ENCODE data around the gene TMPRSS4. TPM values are rescaled to one million over a fixed set of nuclear protein-coding genes. Genes with fewer than 3 reads are reported as not detected.

Gene TMPRSS4
- total and polyA plus RNA-seq, 4 donors: 4.8 to 10.1 (median 8.7) TPM

- Histone ChIP-seq H3K27me3 (ENCODE audit: control insufficient read depth in 3 of 3, insufficient read depth in 3 of 3, low read length in 2 of 3) (no peaks in the 10 kb centered on the region), H3K36me3 (ENCODE audit: control insufficient read depth in 4 of 4, insufficient read depth in 4 of 4, low read length in 4 of 4) (no peaks in the 10 kb centered on the region), H3K4me3 (no peak overlapping the region), H3K9me3 (ENCODE audit: control insufficient read depth in 4 of 4, insufficient read depth in 3 of 4, low read length in 3 of 4) (peaks cover 0 to 2% (median 0%) of the 10 kb centered on the region in 4 donors), H3K27ac (ENCODE audit: low read depth in 1 of 2, low read length in 1 of 2) (no peak overlapping the region), H3K4me1 (ENCODE audit: control insufficient read depth in 5 of 5, insufficient read depth in 5 of 5, low read length in 5 of 5) (no peaks in the 10 kb centered on the region), H3K9ac (ENCODE audit: insufficient read depth in 1 of 2, low read length in 2 of 2) (no peak overlapping the region)
- ATAC-seq (ENCODE audit: insufficient read depth, low FRiP score) (no peak), DNase-seq (no peak)
- TF ChIP-seq CTCF (IDR thresholded peaks at IDR 0.05; ENCODE audit: control extremely low read depth, extremely low read depth): no peak
- WGBS, 2 donors: 73 to 88% methylated on average over 7 of the region's 7 CpGs
Observed at GRCh38 chr11:118135051-118135795, 58.3 kb downstream of the TMPRSS4 start.

- no peak for TF ChIP-seq CTCF (IDR thresholded peaks at IDR 0.05; ENCODE audit: control extremely low read depth, extremely low read depth)
- no peak for ATAC-seq (ENCODE audit: insufficient read depth, low FRiP score)
- H3K4me1 ChIP-seq (ENCODE audit: control insufficient read depth in 5 of 5, insufficient read depth in 5 of 5, low read length in 5 of 5): no peaks in the 10 kb centered on the region
- H3K36me3 ChIP-seq (ENCODE audit: control insufficient read depth in 4 of 4, insufficient read depth in 4 of 4, low read length in 4 of 4): no peaks in the 10 kb centered on the region
- peaks cover 0 to 2% (median 0%) of the 10 kb centered on the region in 4 donors for H3K9me3 ChIP-seq (ENCODE audit: control insufficient read depth in 4 of 4, insufficient read depth in 3 of 4, low read length in 3 of 4)
- 88 to 92% methylated on average over 5 of the region's 5 CpGs for WGBS, 2 donors
- no peak for DNase-seq
- no peak overlapping the region for H3K4me3 ChIP-seq
- no peak overlapping the region for H3K9ac ChIP-seq (ENCODE audit: insufficient read depth in 1 of 2, low read length in 2 of 2)
- H3K27ac ChIP-seq (ENCODE audit: low read depth in 1 of 2, low read length in 1 of 2): no peak overlapping the region
- H3K27me3 ChIP-seq (ENCODE audit: control insufficient read depth in 3 of 3, insufficient read depth in 3 of 3, low read length in 2 of 3): no peaks in the 10 kb centered on the region
Observed at GRCh38 chr11:118135796-118136165, 58.9 kb downstream of the TMPRSS4 start.

GRCh38 chr11:118136341-118136740, 59.5 kb downstream of the TMPRSS4 start:
- WGBS, 2 donors: 82 to 86% methylated on average over 2 of the region's 2 CpGs
- no peak for TF ChIP-seq CTCF (IDR thresholded peaks at IDR 0.05; ENCODE audit: control extremely low read depth, extremely low read depth)
- Histone ChIP-seq H3K4me1 (ENCODE audit: control insufficient read depth in 5 of 5, insufficient read depth in 5 of 5, low read length in 5 of 5) (no peaks in the 10 kb centered on the region), H3K4me3 (no peak overlapping the region), H3K27ac (ENCODE audit: low read depth in 1 of 2, low read length in 1 of 2) (no peak overlapping the region), H3K36me3 (ENCODE audit: control insufficient read depth in 4 of 4, insufficient read depth in 4 of 4, low read length in 4 of 4) (no peaks in the 10 kb centered on the region), H3K27me3 (ENCODE audit: control insufficient read depth in 3 of 3, insufficient read depth in 3 of 3, low read length in 2 of 3) (peaks cover 0 to 3% (median 0%) of the 10 kb centered on the region in 3 donors), H3K9me3 (ENCODE audit: control insufficient read depth in 4 of 4, insufficient read depth in 3 of 4, low read length in 3 of 4) (peaks cover 0 to 2% (median 0%) of the 10 kb centered on the region in 4 donors), H3K9ac (ENCODE audit: insufficient read depth in 1 of 2, low read length in 2 of 2) (no peak overlapping the region)
- DNase-seq (no peak), ATAC-seq (ENCODE audit: insufficient read depth, low FRiP score) (no peak)
